ENCODE measurements around the gene STX8. TPM values are rescaled to one million over a fixed set of nuclear protein-coding genes. Genes with fewer than 3 reads are reported as not detected.
A peak's percentile ranks its signal among the peaks of the same experiment; 100 is the strongest.

The STX8 gene
- polyA plus RNA-seq, 1 of the 3 experiments (the other 2 are of a cell fraction): 51.3 TPM

DNA sequence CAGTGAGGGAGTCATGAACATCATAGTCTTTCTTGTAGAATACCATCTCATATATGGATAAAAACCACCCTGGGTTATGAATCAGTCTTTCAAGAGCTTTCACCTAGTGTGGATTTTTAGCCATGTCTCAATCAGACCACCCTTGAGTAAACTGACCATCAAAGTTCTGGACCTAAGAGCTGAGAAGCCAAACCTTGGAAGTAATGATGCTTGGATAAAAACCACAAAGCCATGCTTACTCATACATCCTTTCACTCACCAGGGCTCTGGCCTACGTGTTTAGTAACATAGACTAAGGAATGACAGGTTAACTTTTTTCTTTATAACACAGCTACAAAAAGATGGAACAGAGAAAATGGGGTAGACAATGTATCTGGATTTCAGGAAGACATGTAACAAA, 167.2 kb downstream of the STX8 start:
- Histone ChIP-seq H3K4me1 (ENCODE audit: control insufficient read depth in 1 of 2, insufficient read depth in 2 of 2, low read depth in 1 of 2, low read length in 1 of 2) (peaks cover 0 to 15% of the 10 kb centered on the region in 2 experiments; a peak in 2 of 4 replicates), H3K4me2 (no peak overlapping the region), H3K27ac (ENCODE audit: low read depth in 2 of 2, low read length in 1 of 2) (peak overlapping the region in 1 of 2 experiments; percentile 75; a peak in 2 of 4 replicates), H2AFZ (ENCODE audit: low read depth) (no peak overlapping the region), H3F3A (replicated peaks; ENCODE audit: insufficient read depth) (no peaks in the 10 kb centered on the region), H3K79me2 (ENCODE audit: insufficient read depth) (no peaks in the 10 kb centered on the region), H3K36me3 (replicated peaks in 1 of 2; ENCODE audit: control insufficient read depth in 1 of 2, insufficient read depth in 2 of 2, low read length in 1 of 2) (no peaks in the 10 kb centered on the region), H3K9me2 (no peaks in the 10 kb centered on the region), H3K9me3 (no peaks in the 10 kb centered on the region), H3K4me3 (ENCODE audit: low read depth in 2 of 2, low read length in 1 of 2) (no peak overlapping the region), H4K20me1 (ENCODE audit: insufficient read depth) (no peaks in the 10 kb centered on the region), H3K9ac (no peak overlapping the region), H3K27me3 (ENCODE audit: insufficient read depth) (no peaks in the 10 kb centered on the region)
- ChIA-PET CTCF (interaction anchor here (0.9 to 2.4 kb wide), 2 partner anchors 9 to 113 kb away, joined by 3 to 9 read pairs; no protein-coding TSS in a partner anchor), POLR2A (no interaction called here)
- WGBS (ENCODE audit: low lambda C conversion rate): 35% methylated on average over 1 of the region's 1 CpG
- TF ChIP-seq NFIC (IDR thresholded peaks at IDR 0.05; ENCODE audit: borderline replicate concordance): no peak
- no peak for TF ChIP-seq POLR2AphosphoS5 (IDR thresholded peaks at IDR 0.05; ENCODE audit: low read depth, low read length)
- TF ChIP-seq, protein P1, sequence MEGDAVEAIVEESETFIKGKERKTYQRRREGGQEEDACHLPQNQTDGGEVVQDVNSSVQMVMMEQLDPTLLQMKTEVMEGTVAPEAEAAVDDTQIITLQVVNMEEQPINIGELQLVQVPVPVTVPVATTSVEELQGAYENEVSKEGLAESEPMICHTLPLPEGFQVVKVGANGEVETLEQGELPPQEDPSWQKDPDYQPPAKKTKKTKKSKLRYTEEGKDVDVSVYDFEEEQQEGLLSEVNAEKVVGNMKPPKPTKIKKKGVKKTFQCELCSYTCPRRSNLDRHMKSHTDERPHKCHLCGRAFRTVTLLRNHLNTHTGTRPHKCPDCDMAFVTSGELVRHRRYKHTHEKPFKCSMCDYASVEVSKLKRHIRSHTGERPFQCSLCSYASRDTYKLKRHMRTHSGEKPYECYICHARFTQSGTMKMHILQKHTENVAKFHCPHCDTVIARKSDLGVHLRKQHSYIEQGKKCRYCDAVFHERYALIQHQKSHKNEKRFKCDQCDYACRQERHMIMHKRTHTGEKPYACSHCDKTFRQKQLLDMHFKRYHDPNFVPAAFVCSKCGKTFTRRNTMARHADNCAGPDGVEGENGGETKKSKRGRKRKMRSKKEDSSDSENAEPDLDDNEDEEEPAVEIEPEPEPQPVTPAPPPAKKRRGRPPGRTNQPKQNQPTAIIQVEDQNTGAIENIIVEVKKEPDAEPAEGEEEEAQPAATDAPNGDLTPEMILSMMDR (IDR thresholded peaks at IDR 0.05): no peak
- TF ChIP-seq, protein P2, sequence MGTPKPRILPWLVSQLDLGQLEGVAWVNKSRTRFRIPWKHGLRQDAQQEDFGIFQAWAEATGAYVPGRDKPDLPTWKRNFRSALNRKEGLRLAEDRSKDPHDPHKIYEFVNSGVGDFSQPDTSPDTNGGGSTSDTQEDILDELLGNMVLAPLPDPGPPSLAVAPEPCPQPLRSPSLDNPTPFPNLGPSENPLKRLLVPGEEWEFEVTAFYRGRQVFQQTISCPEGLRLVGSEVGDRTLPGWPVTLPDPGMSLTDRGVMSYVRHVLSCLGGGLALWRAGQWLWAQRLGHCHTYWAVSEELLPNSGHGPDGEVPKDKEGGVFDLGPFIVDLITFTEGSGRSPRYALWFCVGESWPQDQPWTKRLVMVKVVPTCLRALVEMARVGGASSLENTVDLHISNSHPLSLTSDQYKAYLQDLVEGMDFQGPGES (IDR thresholded peaks at IDR 0.05; ENCODE audit: low read depth, low read length): no peak
- no peak for TF ChIP-seq SIN3A (IDR thresholded peaks at IDR 0.05; ENCODE audit: borderline replicate concordance, low read depth, low read length)
- no peak for TF ChIP-seq MEF2A (IDR thresholded peaks at IDR 0.05; ENCODE audit: borderline replicate concordance, low read depth)
- TF ChIP-seq, protein P3, sequence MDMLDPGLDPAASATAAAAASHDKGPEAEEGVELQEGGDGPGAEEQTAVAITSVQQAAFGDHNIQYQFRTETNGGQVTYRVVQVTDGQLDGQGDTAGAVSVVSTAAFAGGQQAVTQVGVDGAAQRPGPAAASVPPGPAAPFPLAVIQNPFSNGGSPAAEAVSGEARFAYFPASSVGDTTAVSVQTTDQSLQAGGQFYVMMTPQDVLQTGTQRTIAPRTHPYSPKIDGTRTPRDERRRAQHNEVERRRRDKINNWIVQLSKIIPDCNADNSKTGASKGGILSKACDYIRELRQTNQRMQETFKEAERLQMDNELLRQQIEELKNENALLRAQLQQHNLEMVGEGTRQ (IDR thresholded peaks at IDR 0.05; ENCODE audit: borderline replicate concordance, low read depth, low read length): no peak
- TF ChIP-seq JUND (IDR thresholded peaks at IDR 0.05): no peak
- TF ChIP-seq GATA2 (CRISPR knock-in tag; IDR thresholded peaks at IDR 0.05): no peak
- TF ChIP-seq FOSL2 (IDR thresholded peaks at IDR 0.05; ENCODE audit: borderline replicate concordance, low read depth): no peak
- no peak for TF ChIP-seq RCOR1 (IDR thresholded peaks at IDR 0.05; ENCODE audit: low read length)
- no peak for TF ChIP-seq TAF1 (IDR thresholded peaks at IDR 0.05; ENCODE audit: borderline replicate concordance, low read depth, low read length)
- TF ChIP-seq FOXJ3 (CRISPR knock-in tag; IDR thresholded peaks at IDR 0.05): no peak
- TF ChIP-seq GABPA (IDR thresholded peaks at IDR 0.05; ENCODE audit: low read depth): no peak
- no peak for TF ChIP-seq SMC3 (IDR thresholded peaks at IDR 0.05; ENCODE audit: low read depth, low read length)
- TF ChIP-seq, protein P4, sequence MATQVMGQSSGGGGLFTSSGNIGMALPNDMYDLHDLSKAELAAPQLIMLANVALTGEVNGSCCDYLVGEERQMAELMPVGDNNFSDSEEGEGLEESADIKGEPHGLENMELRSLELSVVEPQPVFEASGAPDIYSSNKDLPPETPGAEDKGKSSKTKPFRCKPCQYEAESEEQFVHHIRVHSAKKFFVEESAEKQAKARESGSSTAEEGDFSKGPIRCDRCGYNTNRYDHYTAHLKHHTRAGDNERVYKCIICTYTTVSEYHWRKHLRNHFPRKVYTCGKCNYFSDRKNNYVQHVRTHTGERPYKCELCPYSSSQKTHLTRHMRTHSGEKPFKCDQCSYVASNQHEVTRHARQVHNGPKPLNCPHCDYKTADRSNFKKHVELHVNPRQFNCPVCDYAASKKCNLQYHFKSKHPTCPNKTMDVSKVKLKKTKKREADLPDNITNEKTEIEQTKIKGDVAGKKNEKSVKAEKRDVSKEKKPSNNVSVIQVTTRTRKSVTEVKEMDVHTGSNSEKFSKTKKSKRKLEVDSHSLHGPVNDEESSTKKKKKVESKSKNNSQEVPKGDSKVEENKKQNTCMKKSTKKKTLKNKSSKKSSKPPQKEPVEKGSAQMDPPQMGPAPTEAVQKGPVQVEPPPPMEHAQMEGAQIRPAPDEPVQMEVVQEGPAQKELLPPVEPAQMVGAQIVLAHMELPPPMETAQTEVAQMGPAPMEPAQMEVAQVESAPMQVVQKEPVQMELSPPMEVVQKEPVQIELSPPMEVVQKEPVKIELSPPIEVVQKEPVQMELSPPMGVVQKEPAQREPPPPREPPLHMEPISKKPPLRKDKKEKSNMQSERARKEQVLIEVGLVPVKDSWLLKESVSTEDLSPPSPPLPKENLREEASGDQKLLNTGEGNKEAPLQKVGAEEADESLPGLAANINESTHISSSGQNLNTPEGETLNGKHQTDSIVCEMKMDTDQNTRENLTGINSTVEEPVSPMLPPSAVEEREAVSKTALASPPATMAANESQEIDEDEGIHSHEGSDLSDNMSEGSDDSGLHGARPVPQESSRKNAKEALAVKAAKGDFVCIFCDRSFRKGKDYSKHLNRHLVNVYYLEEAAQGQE (IDR thresholded peaks at IDR 0.05; ENCODE audit: low read depth, low read length): no peak
- TF ChIP-seq, protein P5, sequence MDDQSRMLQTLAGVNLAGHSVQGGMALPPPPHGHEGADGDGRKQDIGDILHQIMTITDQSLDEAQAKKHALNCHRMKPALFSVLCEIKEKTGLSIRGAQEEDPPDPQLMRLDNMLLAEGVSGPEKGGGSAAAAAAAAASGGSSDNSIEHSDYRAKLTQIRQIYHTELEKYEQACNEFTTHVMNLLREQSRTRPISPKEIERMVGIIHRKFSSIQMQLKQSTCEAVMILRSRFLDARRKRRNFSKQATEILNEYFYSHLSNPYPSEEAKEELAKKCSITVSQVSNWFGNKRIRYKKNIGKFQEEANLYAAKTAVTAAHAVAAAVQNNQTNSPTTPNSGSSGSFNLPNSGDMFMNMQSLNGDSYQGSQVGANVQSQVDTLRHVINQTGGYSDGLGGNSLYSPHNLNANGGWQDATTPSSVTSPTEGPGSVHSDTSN (IDR thresholded peaks at IDR 0.05): no peak
- TF ChIP-seq CHD2 (IDR thresholded peaks at IDR 0.05; ENCODE audit: low read length, partially characterized antibody): no peak
- no peak for TF ChIP-seq TCF12 (IDR thresholded peaks at IDR 0.05)
- no peak for DNase-seq

Measured in SK-N-SH (cell line).